HUES48 (cell line): ENCODE measurements around the gene HOXD4.

Experiments used
- H3K27ac ChIP-seq: one replicate; pipeline ENCODE4 v1.7.0; 2013; ENCODE audit warnings: low read depth, low read length, inconsistent platforms
- H3K27me3 ChIP-seq: 2 replicates; pipeline ENCODE4 v1.6.1; 2013; ENCODE audit warnings: mild to moderate bottlenecking, low read length; ENCODE audit not compliant: control insufficient read depth, insufficient read depth
- H3K36me3 ChIP-seq: 2 replicates; pipeline ENCODE4 v1.6.1; 2013; ENCODE audit warnings: low read length; ENCODE audit not compliant: control insufficient read depth, insufficient read depth
- H3K4me1 ChIP-seq: 2 replicates; pipeline ENCODE4 v1.6.1; 2013; ENCODE audit warnings: mild to moderate bottlenecking, low read length; ENCODE audit not compliant: control insufficient read depth, insufficient read depth
- H3K4me3 ChIP-seq: 2 replicates; pipeline ENCODE4 v1.5.1; 2013; ENCODE audit warnings: mild to moderate bottlenecking, low read depth, low read length
- H3K9ac ChIP-seq: 2 replicates; pipeline ENCODE4 v1.6.1; 2013; ENCODE audit warnings: mild to moderate bottlenecking, low read depth, low read length, moderate library complexity
- H3K9me3 ChIP-seq: 2 replicates; pipeline ENCODE4 v1.6.1; 2013; ENCODE audit warnings: low read length; ENCODE audit not compliant: control insufficient read depth, insufficient read depth

Gene HOXD4

GRCh38 chr2:176147800-176148496 lies 3.4 kb upstream of the HOXD4 start:
- Histone ChIP-seq H3K9me3 (peaks cover 3% of the 10 kb centered on the region; the same call in 1 of the 2 replicates), H3K27ac (no peak overlapping the region), H3K4me3 (no peak overlapping the region), H3K4me1 (peaks cover 5% of the 10 kb centered on the region; the same call in 1 of the 2 replicates), H3K9ac (no peak overlapping the region), H3K36me3 (no peaks in the 10 kb centered on the region), H3K27me3 (peaks cover 100% of the 10 kb centered on the region)

GRCh38 chr2:176148751-176149421 lies 2.5 kb upstream of the HOXD4 start:
- Histone ChIP-seq H3K4me1 (peaks cover 5% of the 10 kb centered on the region; the same call in 1 of the 2 replicates), H3K27ac (no peak overlapping the region), H3K36me3 (no peaks in the 10 kb centered on the region), H3K27me3 (peaks cover 100% of the 10 kb centered on the region), H3K4me3 (no peak overlapping the region), H3K9ac (no peak overlapping the region), H3K9me3 (peaks cover 3% of the 10 kb centered on the region; the same call in 1 of the 2 replicates)

GRCh38 chr2:176149481-176149938 lies 1.8 kb upstream of the HOXD4 start:
- no peak overlapping the region for H3K9ac ChIP-seq
- peaks cover 100% of the 10 kb centered on the region for H3K27me3 ChIP-seq

DNA sequence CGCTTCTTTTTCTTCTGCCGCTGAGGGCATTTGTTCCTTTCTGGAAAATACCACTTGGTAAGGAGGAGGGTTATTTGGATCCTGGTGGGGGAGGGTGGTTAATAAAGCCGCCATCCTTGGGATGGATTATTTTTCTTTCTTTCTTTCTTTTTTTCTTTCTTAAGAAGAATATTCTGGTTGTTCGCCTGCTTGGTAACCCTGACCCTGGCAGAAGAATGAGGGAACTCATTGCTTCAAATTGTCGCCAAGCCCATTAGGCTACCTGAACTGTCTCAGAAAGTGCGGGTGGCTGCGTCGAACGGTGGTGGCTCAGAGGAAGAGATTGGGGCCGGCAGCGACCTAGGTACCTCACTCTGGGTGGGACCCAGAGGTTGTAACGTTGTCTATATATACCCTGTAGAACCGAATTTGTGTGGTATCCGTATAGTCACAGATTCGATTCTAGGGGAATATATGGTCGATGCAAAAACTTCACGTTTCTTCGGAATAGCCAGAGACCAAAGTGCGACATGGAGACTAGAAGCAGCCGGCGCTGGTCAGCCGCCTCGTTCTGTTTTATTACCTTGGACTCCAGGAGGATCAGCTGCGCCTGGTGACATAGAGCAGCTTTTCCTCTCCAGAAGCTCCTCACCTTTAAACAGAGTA lies 1.3 kb upstream of the HOXD4 start:
- H3K9ac ChIP-seq, result no peak overlapping the region
- H3K4me3 ChIP-seq, result no peak overlapping the region
- H3K27ac ChIP-seq, result no peak overlapping the region
- peaks cover 3% of the 10 kb centered on the region; the same call in 1 of the 2 replicates for H3K9me3 ChIP-seq
- H3K27me3 ChIP-seq, result peaks cover 100% of the 10 kb centered on the region
- no peaks in the 10 kb centered on the region for H3K36me3 ChIP-seq
- H3K4me1 ChIP-seq, result peaks cover 5% of the 10 kb centered on the region; the same call in 1 of the 2 replicates

More at GRCh38 chr2:176149481-176149938, 1.8 kb upstream of the HOXD4 start:
- H3K9me3 ChIP-seq, result peaks cover 3% of the 10 kb centered on the region; the same call in 1 of the 2 replicates
- H3K27ac ChIP-seq, result no peak overlapping the region
- no peak overlapping the region for H3K4me3 ChIP-seq
- no peaks in the 10 kb centered on the region for H3K36me3 ChIP-seq
- H3K4me1 ChIP-seq, result peaks cover 5% of the 10 kb centered on the region; the same call in 1 of the 2 replicates

DNA sequence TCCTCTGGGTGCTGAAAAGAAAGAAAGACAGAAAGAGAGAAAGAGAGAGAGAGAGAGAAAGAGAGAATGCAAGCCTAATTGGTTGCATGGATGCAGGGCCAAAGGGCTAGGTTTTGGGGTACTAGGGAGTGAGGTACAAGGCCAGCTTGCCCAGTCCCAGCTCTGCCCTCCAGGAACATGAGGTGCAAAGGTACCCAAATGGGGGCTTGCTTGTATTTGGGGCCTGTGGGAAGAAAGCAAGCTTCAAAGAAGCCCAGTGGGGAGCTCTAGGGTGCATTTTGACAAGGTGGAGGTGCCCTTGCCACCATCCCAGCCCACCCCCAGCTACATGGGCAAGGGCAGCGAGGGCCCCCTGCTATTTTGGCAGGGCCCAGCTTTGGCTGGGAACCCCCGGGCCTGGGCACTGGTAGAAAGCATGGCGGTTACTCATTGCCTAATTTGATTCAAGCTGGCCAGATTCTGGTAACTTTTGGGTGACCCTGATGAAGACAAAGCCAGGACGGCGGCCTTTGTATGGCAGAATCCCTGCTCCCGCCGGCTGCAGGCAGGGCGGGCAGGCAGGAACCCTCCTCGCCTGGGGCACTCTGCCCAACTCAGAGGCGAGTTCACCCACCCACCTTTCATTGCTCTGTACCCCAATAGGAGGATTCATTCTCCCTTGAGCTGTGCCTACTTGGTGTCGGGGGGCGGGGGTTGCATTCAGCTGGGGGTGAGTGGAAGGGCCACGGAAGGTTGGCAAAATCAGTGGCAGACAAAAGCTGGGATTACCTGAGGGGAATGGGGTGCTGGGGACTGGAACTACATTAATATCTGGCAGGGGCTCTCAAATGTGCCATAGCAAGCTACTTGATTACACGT lies 537 bp upstream of the HOXD4 start:
- Histone ChIP-seq H3K4me3 (no peak overlapping the region), H3K27ac (no peak overlapping the region), H3K9me3 (peaks cover 3% of the 10 kb centered on the region; the same call in 1 of the 2 replicates), H3K9ac (no peak overlapping the region), H3K4me1 (peaks cover 12% of the 10 kb centered on the region; the same call in 1 of the 2 replicates), H3K36me3 (no peaks in the 10 kb centered on the region), H3K27me3 (peaks cover 100% of the 10 kb centered on the region)

DNA sequence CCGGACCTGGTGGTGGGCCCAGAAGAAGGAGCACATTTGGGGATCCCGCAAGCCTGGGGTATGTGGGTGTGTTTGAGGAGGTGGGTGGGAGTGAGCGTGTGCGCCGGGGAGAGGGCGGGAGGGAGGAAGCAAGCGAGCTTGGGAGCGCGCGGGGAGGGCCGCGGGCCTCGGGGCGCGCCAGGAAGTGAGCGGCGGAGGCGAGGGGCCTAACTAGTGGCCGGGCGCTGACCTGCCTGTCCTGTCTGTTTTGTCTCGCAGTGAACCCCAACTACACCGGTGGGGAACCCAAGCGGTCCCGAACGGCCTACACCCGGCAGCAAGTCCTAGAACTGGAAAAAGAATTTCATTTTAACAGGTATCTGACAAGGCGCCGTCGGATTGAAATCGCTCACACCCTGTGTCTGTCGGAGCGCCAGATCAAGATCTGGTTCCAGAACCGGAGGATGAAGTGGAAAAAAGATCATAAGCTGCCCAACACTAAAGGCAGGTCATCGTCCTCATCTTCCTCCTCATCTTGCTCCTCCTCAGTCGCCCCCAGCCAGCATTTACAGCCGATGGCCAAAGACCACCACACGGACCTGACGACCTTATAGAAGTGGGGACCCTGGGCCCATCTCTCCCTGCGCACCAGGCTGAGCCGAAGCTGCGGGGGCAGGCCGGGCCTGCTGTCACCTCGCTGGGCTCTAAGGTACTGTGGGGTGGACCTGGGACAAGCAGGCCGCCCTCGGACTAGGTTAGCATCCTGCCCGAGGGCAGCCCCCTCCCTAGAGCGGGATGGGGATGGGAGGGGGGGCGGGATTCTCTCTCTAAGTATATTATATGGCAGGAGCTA lies 1.2 kb downstream of the HOXD4 start:
- Histone ChIP-seq H3K27ac (no peak overlapping the region), H3K4me3 (no peak overlapping the region), H3K36me3 (no peaks in the 10 kb centered on the region), H3K27me3 (peaks cover 100% of the 10 kb centered on the region), H3K9ac (no peak overlapping the region), H3K9me3 (no peaks in the 10 kb centered on the region), H3K4me1 (peaks cover 12% of the 10 kb centered on the region; the same call in 1 of the 2 replicates)

- Histone ChIP-seq H3K36me3 (no peaks in the 10 kb centered on the region), H3K9me3 (no peaks in the 10 kb centered on the region), H3K27me3 (peaks cover 100% of the 10 kb centered on the region), H3K4me3 (no peak overlapping the region), H3K9ac (no peak overlapping the region), H3K27ac (no peak overlapping the region), H3K4me1 (peaks cover 12% of the 10 kb centered on the region; the same call in 1 of the 2 replicates)
Measured at GRCh38 chr2:176154576-176155252, 3.4 kb downstream of the HOXD4 start.

- Histone ChIP-seq H3K27ac (no peak overlapping the region), H3K9me3 (no peaks in the 10 kb centered on the region), H3K4me1 (peaks cover 19% of the 10 kb centered on the region; the same call in 1 of the 2 replicates), H3K9ac (no peak overlapping the region), H3K27me3 (peaks cover 100% of the 10 kb centered on the region), H3K36me3 (no peaks in the 10 kb centered on the region), H3K4me3 (no peak overlapping the region)
Measured at GRCh38 chr2:176155356-176156044, 4.2 kb downstream of the HOXD4 start.

DNA sequence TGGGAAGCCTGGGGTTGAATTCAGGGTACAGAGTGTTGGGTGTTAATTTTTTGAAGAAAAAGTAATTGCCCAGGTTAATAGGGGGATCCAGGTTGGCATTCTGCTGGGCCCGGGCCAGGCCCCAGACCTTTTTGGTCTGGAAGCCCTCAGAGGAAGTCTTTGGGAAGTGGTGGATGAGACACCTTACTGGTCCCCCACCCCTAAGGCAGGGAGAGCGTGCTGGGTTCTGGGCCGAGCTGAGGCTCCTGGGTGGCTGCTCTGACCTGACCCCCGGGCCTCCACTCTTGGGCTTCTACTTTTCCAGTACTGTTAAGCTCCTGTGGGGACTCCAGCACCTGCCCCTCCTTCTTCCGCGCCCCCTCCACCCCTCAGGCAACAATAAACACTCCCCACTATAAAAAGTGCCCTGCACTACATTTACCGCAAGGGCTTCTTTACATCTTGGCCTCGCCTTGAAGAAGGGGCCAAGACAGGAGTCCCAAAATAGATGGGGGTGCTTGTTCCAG lies 5.0 kb downstream of the HOXD4 start:
- peaks cover 100% of the 10 kb centered on the region for H3K27me3 ChIP-seq
- no peaks in the 10 kb centered on the region for H3K36me3 ChIP-seq
- H3K9ac ChIP-seq, result no peak overlapping the region
- H3K27ac ChIP-seq, result no peak overlapping the region
- H3K4me1 ChIP-seq, result peaks cover 19% of the 10 kb centered on the region; the same call in 1 of the 2 replicates
- no peaks in the 10 kb centered on the region for H3K9me3 ChIP-seq
- no peak overlapping the region for H3K4me3 ChIP-seq
